Stomach (tissue), 9 donors: ENCODE measurements around the gene RPP25L. TPM values are rescaled to one million over a fixed set of nuclear protein-coding genes. Genes with fewer than 3 reads are reported as not detected.

Source experiments
- DNase-seq, 2 donors: peaks; one replicate each; pipeline versions ENCODE4 v3.0.0 to v3.0.0-alpha.2; 2013 to 2019
- H3K27ac ChIP-seq, 5 donors: fragments of 200-600 bp in 4 of 5; sonication (generic) in 4 of 5; one replicate each; pipeline ENCODE4 v1.5.1; 2013 to 2019; ENCODE audit warnings: mild to moderate bottlenecking in 1 of 5, moderate library complexity in 1 of 5
- H3K27me3 ChIP-seq, 3 donors: fragments of 200-600 bp; sonication (generic); one replicate each; pipeline ENCODE4 v1.5.1; 2017 to 2019; ENCODE audit warnings: mixed run types in 1 of 3
- H3K36me3 ChIP-seq, 4 donors: fragments of 200-600 bp; sonication (generic); 1 replicate in 3 of 4; 2 replicates in 1 of 4; pipeline ENCODE4 v1.5.1; 2016 to 2019
- H3K4me1 ChIP-seq, 4 donors: fragments of 200-600 bp; sonication (generic); one replicate each; pipeline ENCODE4 v1.5.1; 2016 to 2019
- H3K4me3 ChIP-seq, 4 donors: fragments of 200-600 bp; sonication (generic) in 3 of 4; one replicate each; pipeline ENCODE4 v1.5.1; 2016 to 2019; ENCODE audit warnings: mild to moderate bottlenecking in 1 of 4
- H3K9me3 ChIP-seq, 4 donors: fragments of 200-600 bp; sonication (generic); one replicate each; pipeline ENCODE4 v1.5.1; 2016 to 2019
- EP300 ChIP-seq: sonication (generic); formaldehyde crosslinking; IDR thresholded peaks from one replicate; pipeline ENCODE4 v1.6.1; 2017; ENCODE audit warnings: antibody characterized with exemption
- POLR2A ChIP-seq, 4 donors: fragments of 450-650 bp; IDR thresholded peaks; one replicate each; pipeline ENCODE4 v1.6.1; 2016; ENCODE audit warnings: antibody characterized with exemption in 4 of 4, control low read depth in 2 of 4, mild to moderate bottlenecking in 1 of 4, moderate library complexity in 1 of 4
- POLR2AphosphoS5 ChIP-seq, 3 donors: sonication (generic); formaldehyde crosslinking; IDR thresholded peaks; one replicate each; pipeline ENCODE4 v1.6.1; 2016; ENCODE audit warnings: antibody characterized with exemption in 3 of 3
- WGBS, 5 donors: extraction: QIAGEN DNeasy Blood & Tissue Kit in 3 of 5; methylation state at CpG; one replicate each; pipeline versions ENCODE4 v1.1.5 to v1.1.7; 2013 to 2018; 5-methylcytosine and 5-hydroxymethylcytosine counted together
- intact Hi-C: fragments of 100-400 bp; cut with DNase I; formaldehyde crosslinking; loops from one replicate; pipeline ENCODE4 v1.15.1; 2023; ENCODE audit warnings: low total_unique reads
- polyA plus RNA-seq, 3 donors: library from polyadenylated mRNA; stranded (reverse); fragments of 200-250 nt; gene quantifications; one replicate each; pipeline ENCODE4 v1.2.3, GENCODE V29; 2013
- total RNA-seq, 5 donors: library from RNA; depleted of rRNA; stranded (reverse); fragments of >200 nt; gene quantifications; one replicate each; pipeline versions ENCODE4 v1.1.0 to v1.2.3, GENCODE V29; 2014 to 2016
- TF ChIP-seq, protein P1 (sequence below), 7 experiments: fragments of 450-650 bp in 4 of 7; fragments of 200-600 bp in 3 of 7; sonication (generic) in 3 of 7; IDR thresholded peaks; one replicate each; pipeline ENCODE4 v1.5.1; 2016 to 2019; ENCODE audit warnings: antibody characterized with exemption in 7 of 7, control low read depth in 2 of 7, mild to moderate bottlenecking in 1 of 7
- donor health status: healthy with polysubstance abuse.
- donor health status: Bipolar disorder and iron deficiency.
- donor health status: healthy.

Gene RPP25L
- total and polyA plus RNA-seq, 8 donors, result 2.9 to 49.5 (median 33.4) TPM

DNA sequence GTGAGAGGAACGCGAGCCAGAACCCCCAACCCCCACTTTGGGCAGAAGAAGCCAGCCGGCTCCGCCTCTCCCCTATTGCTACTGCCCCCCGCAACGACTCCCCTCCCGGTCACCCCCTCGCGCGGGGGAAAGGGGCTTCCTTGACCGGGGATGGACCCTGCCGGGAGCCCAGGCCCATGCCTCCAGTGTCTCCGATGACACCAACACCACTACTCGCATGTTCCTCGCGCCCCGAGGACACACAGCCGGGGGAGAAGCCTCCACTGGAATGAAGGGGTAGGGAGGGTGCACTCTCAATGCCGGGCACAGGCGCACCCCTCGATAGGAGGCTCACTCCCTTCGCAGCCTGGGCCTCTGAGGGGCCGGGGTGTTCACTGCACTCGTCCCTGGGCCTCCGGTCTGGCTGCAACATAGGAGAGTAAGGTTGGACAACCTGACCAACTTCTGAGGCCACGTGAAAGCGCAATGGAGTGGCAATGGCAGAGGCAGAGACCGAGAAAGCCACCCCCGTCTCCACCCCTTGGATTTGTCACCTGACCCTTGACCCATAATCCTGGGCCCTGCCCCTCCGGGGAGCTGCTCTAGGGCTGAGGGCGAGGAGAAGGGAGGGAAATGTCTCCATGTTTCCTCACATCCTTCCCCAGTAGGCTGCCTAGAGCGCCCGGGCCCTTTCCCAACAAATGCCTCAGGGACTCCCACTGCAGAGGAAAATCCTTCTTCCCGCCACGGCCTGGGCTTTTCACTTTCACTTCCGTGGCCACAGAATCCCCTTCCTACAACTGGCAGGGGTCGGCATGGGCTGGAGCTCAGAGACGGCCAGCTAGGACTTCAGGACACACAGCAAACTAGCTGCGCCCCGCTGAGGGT, 21.3 kb downstream of the RPP25L start:
- Histone ChIP-seq H3K4me1 (peaks cover 38 to 54% (median 47%) of the 10 kb centered on the region in 4 donors), H3K36me3 (no peaks in the 10 kb centered on the region), H3K27me3 (peaks cover 5 to 98% (median 81%) of the 10 kb centered on the region in 3 donors), H3K27ac (peak overlapping the region in 2 of 5 donors; percentile 41 to 50), H3K9me3 (no peaks in the 10 kb centered on the region), H3K4me3 (peak overlapping the region; percentile 53 to 66 (median 58))
- intact Hi-C loops, result loop anchor here (5.0 kb wide), 1 partner anchor 38 kb away; no protein-coding TSS in a partner anchor
- TF ChIP-seq EP300, result no peak
- no peak for TF ChIP-seq POLR2AphosphoS5 (IDR thresholded peaks at IDR 0.05)
- TF ChIP-seq POLR2A (IDR thresholded peaks at IDR 0.05), result no peak
- TF ChIP-seq, protein P1, sequence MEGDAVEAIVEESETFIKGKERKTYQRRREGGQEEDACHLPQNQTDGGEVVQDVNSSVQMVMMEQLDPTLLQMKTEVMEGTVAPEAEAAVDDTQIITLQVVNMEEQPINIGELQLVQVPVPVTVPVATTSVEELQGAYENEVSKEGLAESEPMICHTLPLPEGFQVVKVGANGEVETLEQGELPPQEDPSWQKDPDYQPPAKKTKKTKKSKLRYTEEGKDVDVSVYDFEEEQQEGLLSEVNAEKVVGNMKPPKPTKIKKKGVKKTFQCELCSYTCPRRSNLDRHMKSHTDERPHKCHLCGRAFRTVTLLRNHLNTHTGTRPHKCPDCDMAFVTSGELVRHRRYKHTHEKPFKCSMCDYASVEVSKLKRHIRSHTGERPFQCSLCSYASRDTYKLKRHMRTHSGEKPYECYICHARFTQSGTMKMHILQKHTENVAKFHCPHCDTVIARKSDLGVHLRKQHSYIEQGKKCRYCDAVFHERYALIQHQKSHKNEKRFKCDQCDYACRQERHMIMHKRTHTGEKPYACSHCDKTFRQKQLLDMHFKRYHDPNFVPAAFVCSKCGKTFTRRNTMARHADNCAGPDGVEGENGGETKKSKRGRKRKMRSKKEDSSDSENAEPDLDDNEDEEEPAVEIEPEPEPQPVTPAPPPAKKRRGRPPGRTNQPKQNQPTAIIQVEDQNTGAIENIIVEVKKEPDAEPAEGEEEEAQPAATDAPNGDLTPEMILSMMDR (IDR thresholded peaks at IDR 0.05), result no peak
- WGBS, 5 donors, result 11 to 23% (median 15%) methylated on average over 33 to 40 of the region's 40 CpGs
- DNase-seq, result peak in 1 of 2 donors; percentile 55

- H3K27me3 ChIP-seq, result peaks cover 6 to 100% (median 89%) of the 10 kb centered on the region in 3 donors
- no peaks in the 10 kb centered on the region for H3K9me3 ChIP-seq
- peak within 1 kb of the TSS; percentile 53 to 66 (median 58) for H3K4me3 ChIP-seq
- TF ChIP-seq, protein P1 (IDR thresholded peaks at IDR 0.05), result no peak
- TF ChIP-seq POLR2A (IDR thresholded peaks at IDR 0.05), result no peak
- no peak for TF ChIP-seq POLR2AphosphoS5 (IDR thresholded peaks at IDR 0.05)
- TF ChIP-seq EP300, result no peak
- 1 to 2% (median 1%) methylated on average over 47 to 100 of the region's 104 CpGs for WGBS, 5 donors
- DNase-seq, result peak in 1 of 2 donors; percentile 85
- peak within 1 kb of the TSS in 3 of 5 donors; percentile 23 to 50 (median 32) for H3K27ac ChIP-seq
- H3K36me3 ChIP-seq, result no peaks in the 10 kb centered on the region
- intact Hi-C loops, result loop anchor here (5.0 to 10.0 kb wide), 2 partner anchors 38 to 185 kb away; no protein-coding TSS in a partner anchor
- peaks cover 38 to 54% (median 47%) of the 10 kb centered on the region in 4 donors for H3K4me1 ChIP-seq
These were observed 22.1 kb downstream of the RPP25L start, which contains the start of gene CNTFR for GRCh38 chr9:34589636-34590380. TSS of gene CNTFR (minus strand) at chr9:34589724. CDS start at chr9:34568981, 20,743 bp downstream.

DNA sequence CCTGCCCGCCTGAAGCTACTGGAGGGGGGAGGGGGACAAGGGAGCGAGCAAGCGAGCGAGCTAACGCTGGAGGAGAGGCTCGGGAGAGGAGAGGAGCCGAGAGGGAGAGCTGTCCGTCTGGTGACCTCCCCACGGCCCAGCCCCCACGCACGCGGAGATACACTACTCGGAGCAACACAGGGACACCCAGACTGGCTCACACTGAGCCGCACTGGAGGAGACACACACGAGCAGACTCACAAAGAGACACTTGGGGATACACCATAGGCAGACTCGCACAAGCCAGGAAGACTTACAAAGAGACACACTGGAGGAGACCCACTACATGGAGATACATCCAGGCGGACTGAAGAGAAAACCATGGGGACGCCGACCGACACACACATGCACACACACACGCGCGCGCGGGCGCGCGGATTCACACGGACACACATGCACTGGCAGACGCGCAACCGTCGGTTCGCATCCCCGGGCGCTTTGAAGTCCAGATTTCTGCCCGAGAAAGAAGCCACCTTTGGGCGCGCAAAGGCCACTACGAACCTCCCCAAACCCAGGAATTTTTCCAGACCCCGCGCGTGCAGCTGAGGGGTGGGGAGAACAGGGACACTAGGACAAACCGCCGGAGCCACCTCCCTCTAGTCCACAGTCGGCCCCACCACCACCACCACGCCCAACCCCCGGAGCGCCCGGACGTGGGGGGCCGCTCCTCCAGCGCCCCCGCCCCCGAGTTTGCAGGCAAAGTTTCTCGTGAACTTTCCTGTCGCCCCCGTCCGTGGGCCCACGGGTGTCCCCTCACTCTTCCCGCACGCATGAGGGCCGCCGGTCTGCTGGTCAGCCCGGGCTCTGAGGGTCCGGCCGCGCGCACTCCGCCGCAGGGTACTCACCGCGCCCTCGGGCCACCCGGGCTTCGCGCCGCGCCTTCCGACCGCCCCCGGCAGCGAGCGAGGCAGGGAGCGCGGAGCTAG, 22.9 kb downstream of the RPP25L start:
- H3K27ac ChIP-seq, result no peak overlapping the region
- peak overlapping the region; percentile 53 to 66 (median 58) for H3K4me3 ChIP-seq
- H3K4me1 ChIP-seq, result peaks cover 38 to 54% (median 47%) of the 10 kb centered on the region in 4 donors
- intact Hi-C loops, result loop anchor here (10.0 kb wide), 1 partner anchor 184 kb away; no protein-coding TSS in a partner anchor
- DNase-seq, result peak in 1 of 2 donors; percentile 52
- no peaks in the 10 kb centered on the region for H3K36me3 ChIP-seq
- TF ChIP-seq POLR2A (IDR thresholded peaks at IDR 0.05) (no peak), EP300 (no peak), POLR2AphosphoS5 (IDR thresholded peaks at IDR 0.05) (no peak)
- TF ChIP-seq, protein P1 (IDR thresholded peaks at IDR 0.05), result no peak
- WGBS, 5 donors, result 2 to 4% (median 3%) methylated on average over 43 to 86 of the region's 86 CpGs
- peaks cover 6 to 100% (median 82%) of the 10 kb centered on the region in 3 donors for H3K27me3 ChIP-seq
- H3K9me3 ChIP-seq, result no peaks in the 10 kb centered on the region
